GM13977 (cell line): Measurements from ENCODE around the gene ZNF639.

Source experiments
- DNase-seq: peaks from one replicate; pipeline ENCODE4 v3.0.0; 2012; ENCODE audit warnings: low spot score
- in situ Hi-C: fragments of 300-500 bp; cut with MboI; formaldehyde crosslinking; loops from one replicate; pipeline ENCODE4 v1.12.0; 2022; ENCODE audit warnings: low sequenced_read_pairs, low pct_unique_long_range_greater_than_20kb, mixed read lengths, inconsistent platforms; ENCODE audit not compliant: unreplicated experiment
- TF ChIP-seq, protein P1 (sequence below): IDR thresholded peaks from 2 replicates; pipeline ENCODE4 v1.5.1; 2012; ENCODE audit warnings: mild to moderate bottlenecking, control low read depth; ENCODE audit not compliant: insufficient read depth; ENCODE audit errors: extremely low read depth, missing control alignments

Gene ZNF639

GRCh38 chr3:179348325-179349013 is 25.6 kb downstream of the ZNF639 start:
- in situ Hi-C loops, result no loop called here
- DNase-seq, result peak; percentile 73
- TF ChIP-seq, protein P1, sequence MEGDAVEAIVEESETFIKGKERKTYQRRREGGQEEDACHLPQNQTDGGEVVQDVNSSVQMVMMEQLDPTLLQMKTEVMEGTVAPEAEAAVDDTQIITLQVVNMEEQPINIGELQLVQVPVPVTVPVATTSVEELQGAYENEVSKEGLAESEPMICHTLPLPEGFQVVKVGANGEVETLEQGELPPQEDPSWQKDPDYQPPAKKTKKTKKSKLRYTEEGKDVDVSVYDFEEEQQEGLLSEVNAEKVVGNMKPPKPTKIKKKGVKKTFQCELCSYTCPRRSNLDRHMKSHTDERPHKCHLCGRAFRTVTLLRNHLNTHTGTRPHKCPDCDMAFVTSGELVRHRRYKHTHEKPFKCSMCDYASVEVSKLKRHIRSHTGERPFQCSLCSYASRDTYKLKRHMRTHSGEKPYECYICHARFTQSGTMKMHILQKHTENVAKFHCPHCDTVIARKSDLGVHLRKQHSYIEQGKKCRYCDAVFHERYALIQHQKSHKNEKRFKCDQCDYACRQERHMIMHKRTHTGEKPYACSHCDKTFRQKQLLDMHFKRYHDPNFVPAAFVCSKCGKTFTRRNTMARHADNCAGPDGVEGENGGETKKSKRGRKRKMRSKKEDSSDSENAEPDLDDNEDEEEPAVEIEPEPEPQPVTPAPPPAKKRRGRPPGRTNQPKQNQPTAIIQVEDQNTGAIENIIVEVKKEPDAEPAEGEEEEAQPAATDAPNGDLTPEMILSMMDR, result no peak

DNA sequence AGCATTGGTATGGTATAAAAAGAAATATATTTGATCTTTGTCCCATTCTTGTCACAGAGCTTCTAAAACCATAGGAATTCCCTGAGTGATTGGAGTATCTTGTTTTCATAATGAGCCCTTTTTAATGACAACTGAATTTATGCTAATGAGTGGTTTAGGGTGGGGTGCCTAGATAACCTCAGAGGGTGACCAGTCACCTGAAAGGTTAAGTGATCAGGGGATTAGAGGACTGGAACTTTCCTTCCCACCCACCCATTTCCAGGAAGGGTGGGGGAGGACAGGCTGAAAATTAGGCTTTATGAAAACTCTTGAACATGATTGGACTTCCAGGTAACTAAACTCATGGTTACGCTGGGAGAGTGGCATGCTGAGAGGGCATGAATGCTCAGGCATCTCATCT is 33.2 kb downstream of the ZNF639 start:
- no peak for DNase-seq
- in situ Hi-C loops, result no loop called here
- TF ChIP-seq, protein P1, result no peak

- DNase-seq, result no peak
- TF ChIP-seq, protein P1, result no peak
- in situ Hi-C loops, result no loop called here
Measured at GRCh38 chr3:179363332-179363731, 40.5 kb downstream of the ZNF639 start.

DNA sequence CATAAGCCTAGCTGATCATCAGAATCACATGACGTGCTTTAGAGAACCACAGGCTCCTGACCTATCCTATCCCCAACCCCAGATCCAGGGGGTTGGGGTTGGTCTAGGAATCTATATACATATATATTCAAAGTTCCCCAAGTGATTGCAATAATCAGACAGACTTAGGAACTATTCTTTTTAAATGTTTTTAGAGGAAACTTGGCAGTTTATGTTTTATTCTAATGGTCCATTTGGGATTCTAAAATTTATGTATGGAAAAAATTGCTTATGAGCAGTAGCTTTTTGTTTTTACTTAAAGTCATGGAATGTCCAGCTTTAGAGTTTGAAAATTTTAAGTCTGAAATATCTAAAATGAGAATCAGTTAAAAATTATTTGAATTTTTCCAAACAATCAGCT is 46.8 kb downstream of the ZNF639 start:
- DNase-seq, result no peak
- in situ Hi-C loops, result no loop called here

GRCh38 chr3:179373938-179374337 is 51.1 kb downstream of the ZNF639 start:
- DNase-seq, result no peak
- in situ Hi-C loops, result no loop called here
- TF ChIP-seq, protein P1, result no peak

More for the DNA sequence above, 46.8 kb downstream of the ZNF639 start:
- TF ChIP-seq, protein P1, result no peak

- in situ Hi-C loops, result no loop called here
- TF ChIP-seq, protein P1, result no peak
- DNase-seq, result no peak
Measured at GRCh38 chr3:179375091-179375999, 52.5 kb downstream of the ZNF639 start.
